CD4-positive, CD25-positive, alpha-beta regulatory T cell (primary cell): ENCODE results near the gene TPRG1L. TPM values are rescaled to one million over a fixed set of nuclear protein-coding genes. Genes with fewer than 3 reads are reported as not detected.

ENCODE experiments used
- ATAC-seq, 2 donors: fragments of 150-1000 bp; cut with Tn5 transposase; one replicate each; pipeline ENCODE4 v1.10.0; 2021; ENCODE audit warnings: low read depth in 2 of 2, moderate number of reproducible peaks in 2 of 2, moderate library complexity in 1 of 2
- DNase-seq, 3 donors: peaks; one replicate each; pipeline versions ENCODE4 v3.0.0 to v3.0.0-alpha.2; 2012 to 2022; ENCODE audit warnings: mixed read lengths in 1 of 3
- H3K27ac ChIP-seq: one replicate; pipeline ENCODE4 v1.7.0; 2013; ENCODE audit warnings: mild to moderate bottlenecking, low read length; ENCODE audit not compliant: insufficient read depth, poor library complexity, severe bottlenecking
- H3K27me3 ChIP-seq: one replicate; pipeline ENCODE4 v1.7.0; 2013; ENCODE audit warnings: low read length; ENCODE audit not compliant: control insufficient read depth, insufficient read depth
- H3K36me3 ChIP-seq: one replicate; pipeline ENCODE4 v1.7.0; 2013; ENCODE audit warnings: mild to moderate bottlenecking, low read length, moderate library complexity; ENCODE audit not compliant: control insufficient read depth, insufficient read depth
- H3K4me1 ChIP-seq: 2 replicates; pipeline ENCODE4 v1.7.0; 2013; ENCODE audit warnings: mild to moderate bottlenecking, low read length; ENCODE audit not compliant: insufficient read depth, control insufficient read depth, poor library complexity, severe bottlenecking
- H3K4me3 ChIP-seq: one replicate; pipeline ENCODE4 v1.7.0; 2013; ENCODE audit warnings: low read depth, mild to moderate bottlenecking, low read length, moderate library complexity
- H3K9me3 ChIP-seq, 2 experiments: 1 replicate in 1 of 2; 2 replicates in 1 of 2; pipeline ENCODE4 v1.7.0; 2013; ENCODE audit warnings: low read length in 2 of 2, mild to moderate bottlenecking in 1 of 2, moderate library complexity in 1 of 2; ENCODE audit not compliant: control insufficient read depth in 2 of 2
- H3K27ac Mint-ChIP-seq, 3 donors: one replicate each; pipeline ENCODE4 v1.8.0; 2020 to 2022; ENCODE audit warnings: mild to moderate bottlenecking in 3 of 3, mixed read lengths in 3 of 3, moderate library complexity in 2 of 3
- H3K27me3 Mint-ChIP-seq: one replicate; pipeline ENCODE4 v1.8.0; 2022; ENCODE audit warnings: mild to moderate bottlenecking, mixed read lengths
- H3K36me3 Mint-ChIP-seq: one replicate; pipeline ENCODE4 v1.8.0; 2020; ENCODE audit warnings: mixed read lengths
- H3K4me1 Mint-ChIP-seq, 4 donors: one replicate each; pipeline ENCODE4 v1.8.0; 2020 to 2022; ENCODE audit warnings: mixed read lengths in 4 of 4, mild to moderate bottlenecking in 1 of 4
- H3K4me3 Mint-ChIP-seq, 4 donors: one replicate each; pipeline ENCODE4 v1.8.0; 2020 to 2022; ENCODE audit warnings: mild to moderate bottlenecking in 4 of 4, mixed read lengths in 4 of 4, moderate library complexity in 3 of 4
- H3K9me3 Mint-ChIP-seq, 7 donors: one replicate each; pipeline ENCODE4 v1.8.0; 2020 to 2022; ENCODE audit warnings: mixed read lengths in 7 of 7, mild to moderate bottlenecking in 3 of 7, moderate library complexity in 2 of 7
- polyA plus RNA-seq, 4 donors: library from polyadenylated mRNA; unstranded; fragments of 300-500 nt; fragmentation: Illumina TruSeq; gene quantifications; one replicate each; pipeline ENCODE4 v1.2.3, GENCODE V29; 2021
- total RNA-seq: library from RNA; stranded (reverse); gene quantifications from one replicate; pipeline ENCODE4 v1.2.3, GENCODE V29; 2022

TPRG1L gene
- total and polyA plus RNA-seq, 5 donors from 2014 or later: 26.9 to 35.9 (median 34.8) TPM

DNA sequence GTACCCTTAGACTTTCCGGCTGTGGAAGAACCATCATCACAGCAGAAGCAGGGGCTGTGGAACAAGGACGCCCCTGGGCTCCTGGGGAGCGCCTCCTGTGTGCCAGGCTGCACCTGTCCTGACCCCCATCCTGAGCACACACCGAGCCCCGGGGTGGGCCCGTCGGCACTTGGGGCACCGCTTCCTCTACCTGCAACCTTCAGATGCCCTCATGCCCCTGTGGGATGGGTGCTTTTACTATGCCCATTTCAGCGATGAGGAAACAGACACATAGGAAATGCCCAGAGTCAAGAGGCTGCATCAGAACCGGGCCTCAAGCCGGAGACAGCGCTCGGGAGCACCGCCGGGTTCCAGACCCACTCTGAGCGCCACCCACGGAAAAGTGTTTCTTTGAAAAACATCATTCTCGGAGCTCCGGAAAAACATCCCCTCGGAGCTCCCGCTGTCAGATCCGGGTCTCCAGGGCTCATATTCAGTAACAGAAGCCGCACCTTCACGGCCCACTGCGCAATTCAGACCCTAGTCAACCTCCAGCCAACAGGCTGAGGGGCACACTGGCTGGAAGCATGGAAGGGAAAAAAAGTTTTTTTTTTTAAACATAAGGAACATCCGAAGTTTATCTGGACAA lies 8.0 kb downstream of the TPRG1L start:
- H3K36me3 Mint-ChIP-seq: peaks cover 22% of the 10 kb centered on the region

GRCh38 chr1:3633344-3634058 lies 8.7 kb downstream of the TPRG1L start:
- no peaks in the 10 kb centered on the region for H3K27me3 Mint-ChIP-seq
- no peak overlapping the region for H3K27ac Mint-ChIP-seq
- no peaks in the 10 kb centered on the region for H3K9me3 Mint-ChIP-seq
- Histone ChIP-seq H3K36me3 (peaks cover 59% of the 10 kb centered on the region), H3K27me3 (no peaks in the 10 kb centered on the region), H3K4me3 (no peak overlapping the region), H3K9me3 (no peaks in the 10 kb centered on the region), H3K27ac (no peak overlapping the region), H3K4me1 (no peaks in the 10 kb centered on the region)
- peaks cover 29% of the 10 kb centered on the region for H3K36me3 Mint-ChIP-seq
- H3K4me1 Mint-ChIP-seq: no peaks in the 10 kb centered on the region
- no peak for DNase-seq
- no peak overlapping the region for H3K4me3 Mint-ChIP-seq
- no peak for ATAC-seq

More for the DNA sequence above, 8.0 kb downstream of the TPRG1L start:
- Mint-ChIP-seq H3K27ac (no peak overlapping the region), H3K27me3 (no peaks in the 10 kb centered on the region), H3K4me3 (peak overlapping the region in 1 of 4 donors; percentile 54), H3K4me1 (no peaks in the 10 kb centered on the region), H3K9me3 (no peaks in the 10 kb centered on the region)
- Histone ChIP-seq H3K36me3 (peaks cover 60% of the 10 kb centered on the region), H3K27me3 (no peaks in the 10 kb centered on the region), H3K27ac (no peak overlapping the region), H3K4me1 (no peaks in the 10 kb centered on the region), H3K4me3 (no peak overlapping the region), H3K9me3 (no peaks in the 10 kb centered on the region)
- ATAC-seq (no peak), DNase-seq (no peak)

DNA sequence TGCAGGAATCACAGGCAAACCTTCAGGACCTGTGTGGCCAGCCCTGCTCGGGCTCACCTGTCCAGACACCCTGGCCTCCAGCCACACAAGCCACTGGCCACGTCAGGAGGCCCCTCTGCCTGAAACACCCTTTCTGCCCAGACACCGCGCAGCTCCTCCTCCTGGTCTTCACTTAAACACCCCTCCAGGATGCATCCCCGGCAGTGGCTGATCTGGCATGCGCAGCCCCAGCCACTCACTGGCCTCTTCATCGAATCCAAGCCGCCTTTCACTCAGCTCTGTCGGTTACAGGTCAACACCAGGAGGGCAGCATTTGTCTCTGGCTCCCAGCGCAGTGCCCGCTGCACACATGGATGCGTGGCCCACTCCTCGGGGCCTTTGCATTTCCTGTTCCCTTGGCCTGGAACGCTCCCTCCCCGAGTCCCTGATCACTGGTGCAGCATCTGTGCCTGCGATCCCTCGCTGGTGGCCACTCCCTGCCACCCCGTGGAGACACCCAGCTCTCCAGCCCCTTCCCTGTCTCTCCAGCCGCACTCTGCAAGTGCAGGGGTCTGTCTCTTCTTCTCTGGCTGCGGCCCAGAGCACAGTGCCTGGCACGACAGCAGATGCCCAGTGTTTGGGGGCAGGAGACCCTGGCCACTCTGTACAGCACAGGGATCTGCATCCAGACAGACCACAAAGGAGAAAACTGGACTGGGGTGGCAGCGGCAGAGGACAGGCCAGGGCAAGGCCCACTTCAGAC lies 9.4 kb downstream of the TPRG1L start:
- Mint-ChIP-seq H3K4me3 (no peak overlapping the region), H3K27me3 (no peaks in the 10 kb centered on the region), H3K36me3 (peaks cover 33% of the 10 kb centered on the region), H3K9me3 (no peaks in the 10 kb centered on the region), H3K27ac (no peak overlapping the region), H3K4me1 (no peaks in the 10 kb centered on the region)
- Histone ChIP-seq H3K27ac (no peak overlapping the region), H3K4me1 (no peaks in the 10 kb centered on the region), H3K9me3 (no peaks in the 10 kb centered on the region), H3K36me3 (peaks cover 59% of the 10 kb centered on the region), H3K27me3 (no peaks in the 10 kb centered on the region), H3K4me3 (no peak overlapping the region)
- no peak for DNase-seq
- no peak for ATAC-seq

GRCh38 chr1:3636080-3636479 lies 11.3 kb downstream of the TPRG1L start:
- Mint-ChIP-seq H3K27me3 (no peaks in the 10 kb centered on the region), H3K4me3 (no peak overlapping the region), H3K9me3 (no peaks in the 10 kb centered on the region), H3K4me1 (no peaks in the 10 kb centered on the region), H3K36me3 (peaks cover 25% of the 10 kb centered on the region), H3K27ac (no peak overlapping the region)
- ATAC-seq: no peak
- DNase-seq: no peak
- no peaks in the 10 kb centered on the region for H3K27me3 ChIP-seq
- no peak overlapping the region for H3K4me3 ChIP-seq
- no peaks in the 10 kb centered on the region for H3K9me3 ChIP-seq
- no peaks in the 10 kb centered on the region for H3K4me1 ChIP-seq
- peaks cover 53% of the 10 kb centered on the region for H3K36me3 ChIP-seq
- H3K27ac ChIP-seq: no peak overlapping the region

- no peaks in the 10 kb centered on the region for H3K27me3 ChIP-seq
- Mint-ChIP-seq H3K36me3 (peaks cover 25% of the 10 kb centered on the region), H3K27ac (peak overlapping the region in 1 of 3 donors; percentile 38), H3K4me3 (no peak overlapping the region), H3K9me3 (no peaks in the 10 kb centered on the region), H3K27me3 (no peaks in the 10 kb centered on the region), H3K4me1 (no peaks in the 10 kb centered on the region)
- H3K4me1 ChIP-seq: no peaks in the 10 kb centered on the region
- H3K4me3 ChIP-seq: no peak overlapping the region
- no peak overlapping the region for H3K27ac ChIP-seq
- no peak for ATAC-seq
- no peak for DNase-seq
- H3K9me3 ChIP-seq: no peaks in the 10 kb centered on the region
- H3K36me3 ChIP-seq: peaks cover 57% of the 10 kb centered on the region
Measured at GRCh38 chr1:3636531-3636930, 11.7 kb downstream of the TPRG1L start.

DNA sequence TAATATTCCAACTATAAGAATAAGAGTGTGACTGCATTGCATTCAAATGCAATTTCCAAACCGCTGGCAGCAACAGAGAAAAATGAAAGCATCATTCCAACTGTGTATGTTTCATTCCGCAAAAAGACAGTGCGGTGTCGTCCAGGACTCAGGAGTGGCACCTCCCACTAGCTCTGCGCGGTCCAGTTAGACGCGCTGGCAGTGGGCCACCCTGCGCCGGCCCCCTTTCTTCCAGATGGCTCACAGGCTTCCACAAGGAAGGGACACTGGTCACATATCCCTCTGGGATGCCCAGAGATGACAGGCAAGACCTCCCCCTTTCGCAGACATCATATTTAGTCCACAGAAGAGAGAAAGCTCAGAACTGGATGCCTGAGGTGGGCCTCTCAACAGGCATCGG lies 13.2 kb downstream of the TPRG1L start:
- Histone ChIP-seq H3K36me3 (peaks cover 57% of the 10 kb centered on the region), H3K9me3 (no peaks in the 10 kb centered on the region), H3K4me1 (no peaks in the 10 kb centered on the region), H3K27ac (no peak overlapping the region), H3K4me3 (no peak overlapping the region), H3K27me3 (no peaks in the 10 kb centered on the region)
- ATAC-seq: no peak
- H3K4me3 Mint-ChIP-seq: no peak overlapping the region
- no peak for DNase-seq
- H3K9me3 Mint-ChIP-seq: no peaks in the 10 kb centered on the region
- H3K4me1 Mint-ChIP-seq: peaks cover 0 to 2% (median 0%) of the 10 kb centered on the region in 4 donors
- no peak overlapping the region for H3K27ac Mint-ChIP-seq
- peaks cover 38% of the 10 kb centered on the region for H3K36me3 Mint-ChIP-seq
- H3K27me3 Mint-ChIP-seq: no peaks in the 10 kb centered on the region

- peaks cover 0 to 2% (median 0%) of the 10 kb centered on the region in 4 donors for H3K4me1 Mint-ChIP-seq
- no peak overlapping the region for H3K4me3 Mint-ChIP-seq
- Histone ChIP-seq H3K9me3 (no peaks in the 10 kb centered on the region), H3K4me3 (no peak overlapping the region), H3K4me1 (no peaks in the 10 kb centered on the region), H3K36me3 (peaks cover 58% of the 10 kb centered on the region), H3K27me3 (no peaks in the 10 kb centered on the region), H3K27ac (no peak overlapping the region)
- DNase-seq (no peak), ATAC-seq (no peak)
- H3K36me3 Mint-ChIP-seq: peaks cover 39% of the 10 kb centered on the region
- H3K27ac Mint-ChIP-seq: no peak overlapping the region
- no peaks in the 10 kb centered on the region for H3K9me3 Mint-ChIP-seq
- no peaks in the 10 kb centered on the region for H3K27me3 Mint-ChIP-seq
Measured at GRCh38 chr1:3638676-3639075, 13.9 kb downstream of the TPRG1L start.
